Omental fat pad (tissue), 4 donors: ENCODE data around the gene GUCA1A. TPM values are rescaled to one million over a fixed set of nuclear protein-coding genes. Genes with fewer than 3 reads are reported as not detected.

Experiments used
- ATAC-seq: fragments of 150-250 bp; one replicate; pipeline ENCODE4 v1.9.1; 2016; ENCODE audit warnings: mild to moderate bottlenecking, moderate library complexity; ENCODE audit not compliant: low FRiP score
- DNase-seq: peaks from one replicate; pipeline ENCODE4 v3.0.0-alpha.2; 2019; ENCODE audit warnings: low spot score
- CTCF ChIP-seq, 3 donors: fragments of 450-650 bp; IDR thresholded peaks; one replicate each; pipeline ENCODE4 v1.5.1; 2016 to 2017; ENCODE audit warnings: antibody characterized with exemption in 3 of 3, mild to moderate bottlenecking in 3 of 3, moderate library complexity in 2 of 3
- total RNA-seq, 4 donors: library from RNA; depleted of rRNA; stranded (reverse); fragments of >200 nt; gene quantifications; one replicate each; pipeline ENCODE4 v1.1.0, GENCODE V29; 2016

Gene GUCA1A
- total RNA-seq, 4 donors from 2014 or later, result not detected

GRCh38 chr6:42221546-42221945 is 48.4 kb downstream of the GUCA1A start:
- TF ChIP-seq CTCF (IDR thresholded peaks at IDR 0.05), result no peak
- ATAC-seq, result no peak
- no peak for DNase-seq

GRCh38 chr6:42222448-42222847 is 49.3 kb downstream of the GUCA1A start:
- TF ChIP-seq CTCF (IDR thresholded peaks at IDR 0.05), result no peak
- DNase-seq (no peak), ATAC-seq (no peak)

- no peak for TF ChIP-seq CTCF (IDR thresholded peaks at IDR 0.05)
- ATAC-seq, result peak; percentile 39
- DNase-seq, result no peak
These were observed 51.3 kb downstream of the GUCA1A start for GRCh38 chr6:42224222-42225028.

- no peak for TF ChIP-seq CTCF (IDR thresholded peaks at IDR 0.05)
- ATAC-seq (no peak), DNase-seq (no peak)
These were observed 51.8 kb downstream of the GUCA1A start for GRCh38 chr6:42225029-42225339.

GRCh38 chr6:42225419-42225818 is 52.3 kb downstream of the GUCA1A start:
- TF ChIP-seq CTCF (IDR thresholded peaks at IDR 0.05), result no peak
- ATAC-seq (no peak), DNase-seq (no peak)

GRCh38 chr6:42226161-42226611 is 53.0 kb downstream of the GUCA1A start:
- DNase-seq (no peak), ATAC-seq (no peak)
- TF ChIP-seq CTCF (IDR thresholded peaks at IDR 0.05), result no peak

- DNase-seq (no peak), ATAC-seq (no peak)
- TF ChIP-seq CTCF (IDR thresholded peaks at IDR 0.05), result no peak
These were observed 53.5 kb downstream of the GUCA1A start for GRCh38 chr6:42226645-42227143.
